HG03060 (cell line): ENCODE results near the gene ZBTB20.
"Not testable (repeated sequence)": the region's sequence is repeated elsewhere in the genome, so short reads cannot be mapped to it uniquely, and the experiment has no call there.

Source experiments
- ATAC-seq: cut with Tn5 transposase; IDR thresholded peaks from one replicate; pipeline ENCODE4 v1.9.1; 2021; ENCODE audit warnings: low read depth, moderate number of reproducible peaks; ENCODE audit not compliant: unreplicated experiment

ZBTB20 gene

DNA sequence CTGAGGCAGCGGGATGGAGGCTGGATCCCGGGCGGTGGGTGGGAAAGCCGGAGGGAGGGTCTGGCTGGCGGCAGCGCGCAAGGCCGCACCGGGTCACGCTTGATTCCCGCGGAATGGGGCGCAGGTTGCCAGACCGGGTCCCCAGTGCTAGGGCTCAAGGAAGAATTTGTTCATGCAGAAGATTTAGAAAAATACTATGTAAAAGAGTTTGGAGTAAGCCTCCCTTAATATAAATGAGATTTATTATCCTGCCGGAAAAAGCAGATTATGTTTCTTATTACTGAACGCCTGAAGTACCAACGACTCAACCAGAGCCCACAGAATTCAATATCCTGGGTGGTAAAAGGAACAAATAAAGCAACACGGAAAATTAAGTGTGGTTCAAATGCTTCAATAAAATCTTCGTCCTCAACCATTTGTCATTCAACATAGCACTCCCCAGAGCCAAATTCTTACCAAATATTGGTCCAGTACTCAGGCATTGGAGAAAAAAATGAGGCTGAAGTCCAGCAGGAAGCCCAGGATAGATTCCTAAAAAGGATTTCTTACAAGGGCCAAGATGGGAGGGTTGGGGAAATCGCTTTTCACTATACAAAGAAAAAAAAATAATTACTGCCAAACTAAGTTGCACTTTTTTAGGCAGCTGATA is 1.2 kb upstream of the ZBTB20 start:
- peak; percentile 1 for ATAC-seq

- ATAC-seq: peak; percentile 80
Measured at GRCh38 chr3:115147329-115148141, 447 bp upstream of the ZBTB20 start.

DNA sequence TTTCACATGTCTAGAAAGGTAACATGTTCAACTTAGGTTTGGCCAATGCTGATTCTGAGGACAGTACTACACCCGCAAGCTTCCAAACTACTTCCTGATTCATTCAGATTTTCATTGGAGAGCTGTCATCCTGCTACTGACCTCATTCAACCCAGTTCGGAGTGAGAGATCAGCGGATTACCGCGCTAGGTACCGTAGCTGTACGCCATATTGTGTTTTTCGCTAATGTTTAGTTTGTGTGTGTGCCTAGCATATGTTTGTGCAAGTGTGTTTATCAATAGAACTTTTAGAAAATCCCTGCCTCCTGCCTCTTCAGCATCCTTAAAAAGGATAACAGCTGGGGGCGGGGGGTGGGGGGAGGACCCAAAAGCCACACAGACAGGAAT is 1.1 kb downstream of the ZBTB20 start:
- ATAC-seq: no peak

- ATAC-seq: no peak
Measured at GRCh38 chr3:115141033-115141757, 5.9 kb downstream of the ZBTB20 start.

DNA sequence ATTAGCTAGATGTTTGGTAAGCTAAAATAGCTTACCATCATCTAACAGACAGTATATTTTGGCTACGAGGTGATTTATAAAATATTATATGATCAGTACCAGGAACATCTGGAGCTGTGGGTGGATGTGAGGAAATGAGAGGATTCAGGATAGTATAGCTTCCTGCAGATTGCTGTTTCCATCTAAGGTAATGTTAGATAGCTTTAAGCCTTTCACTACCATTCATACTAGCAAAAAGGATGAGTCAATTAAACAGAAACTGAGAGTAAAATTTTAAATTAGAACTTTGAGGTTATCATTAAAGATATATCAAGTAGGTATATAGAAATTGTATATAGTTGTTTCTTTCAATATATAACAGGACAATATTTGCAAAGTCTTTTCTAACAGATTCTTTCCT is 8.0 kb downstream of the ZBTB20 start:
- ATAC-seq: no peak

DNA sequence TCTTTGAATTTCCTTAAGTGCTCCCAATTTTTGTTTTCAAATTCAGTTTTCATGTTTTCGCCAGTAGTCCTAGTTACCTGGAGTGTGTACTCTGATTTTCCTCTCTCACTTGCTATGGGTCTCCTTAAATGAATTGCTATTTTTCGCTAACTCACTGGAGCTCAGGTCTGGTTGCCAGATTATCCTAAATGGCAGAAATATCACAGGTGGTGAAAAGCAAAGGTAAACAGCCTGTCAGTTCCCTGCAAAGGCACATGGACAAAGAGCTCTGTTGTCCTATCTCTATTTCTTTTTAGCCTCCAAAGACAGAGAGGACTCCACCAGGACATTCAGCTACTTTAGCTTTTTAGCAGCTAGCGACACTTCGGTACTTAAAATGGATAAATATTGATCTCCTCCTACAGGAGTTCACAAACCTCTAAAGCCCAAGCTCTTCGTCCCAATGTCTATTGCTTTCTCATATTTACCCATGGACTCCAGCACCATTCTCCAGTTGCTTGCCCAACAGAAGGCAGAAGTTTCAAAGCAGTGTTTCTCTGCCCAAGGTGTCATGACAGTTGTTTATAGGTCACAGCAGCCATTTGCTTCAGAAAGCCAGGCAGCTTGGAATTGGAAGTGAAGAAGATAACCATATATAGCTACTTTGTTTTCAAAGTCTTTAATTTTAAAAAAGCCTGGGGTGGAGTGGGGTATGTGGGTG is 12.3 kb downstream of the ZBTB20 start:
- no peak for ATAC-seq

- ATAC-seq: no peak
Measured at GRCh38 chr3:115127208-115127607, 19.9 kb downstream of the ZBTB20 start.

DNA sequence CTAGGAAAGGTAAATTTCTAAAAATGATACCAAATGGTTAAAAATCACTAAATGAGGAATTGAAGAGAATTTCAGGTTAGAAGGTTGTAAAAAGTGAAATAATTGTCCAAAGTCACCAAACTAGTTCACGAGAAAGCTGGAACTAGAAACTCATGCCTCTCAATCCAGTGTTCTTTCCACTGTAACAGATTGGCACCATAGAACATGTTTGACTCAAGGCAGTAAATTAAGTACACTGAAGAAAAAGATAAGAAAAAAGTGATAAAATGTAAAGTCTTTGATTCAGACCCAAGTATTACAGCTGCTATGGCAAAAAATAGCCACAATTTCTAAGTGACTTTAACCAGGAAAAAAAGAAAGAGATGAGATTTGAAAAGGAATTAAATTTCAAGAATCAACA is 26.5 kb downstream of the ZBTB20 start:
- no peak for ATAC-seq

- no peak for ATAC-seq
Measured at GRCh38 chr3:115113367-115113766, 33.7 kb downstream of the ZBTB20 start.

GRCh38 chr3:115111632-115112031 is 35.5 kb downstream of the ZBTB20 start:
- ATAC-seq: no peak

GRCh38 chr3:115110830-115111229 is 36.3 kb downstream of the ZBTB20 start:
- no peak for ATAC-seq

GRCh38 chr3:115110066-115110465 is 37.0 kb downstream of the ZBTB20 start:
- ATAC-seq: not testable (repeated sequence)

DNA sequence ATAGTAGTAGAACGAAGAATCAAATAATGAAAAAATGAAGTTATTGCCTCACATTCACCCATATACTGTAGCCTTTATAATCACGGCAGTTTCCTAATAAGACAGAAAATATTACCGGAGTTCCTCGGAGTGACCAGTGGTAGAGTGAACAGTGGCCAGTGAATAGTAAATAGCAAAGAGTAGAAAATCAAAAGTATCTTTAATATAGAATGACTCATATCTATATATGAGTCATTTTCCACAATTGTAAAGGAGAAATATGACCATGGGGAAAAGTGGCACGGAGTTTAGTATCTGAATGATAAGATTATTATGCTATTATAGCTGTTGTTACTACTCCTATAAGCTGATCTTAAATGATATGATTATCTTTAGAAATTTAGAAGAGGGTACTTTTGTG is 38.5 kb downstream of the ZBTB20 start:
- ATAC-seq: no peak

GRCh38 chr3:115102046-115102445 is 45.0 kb downstream of the ZBTB20 start:
- no peak for ATAC-seq

DNA sequence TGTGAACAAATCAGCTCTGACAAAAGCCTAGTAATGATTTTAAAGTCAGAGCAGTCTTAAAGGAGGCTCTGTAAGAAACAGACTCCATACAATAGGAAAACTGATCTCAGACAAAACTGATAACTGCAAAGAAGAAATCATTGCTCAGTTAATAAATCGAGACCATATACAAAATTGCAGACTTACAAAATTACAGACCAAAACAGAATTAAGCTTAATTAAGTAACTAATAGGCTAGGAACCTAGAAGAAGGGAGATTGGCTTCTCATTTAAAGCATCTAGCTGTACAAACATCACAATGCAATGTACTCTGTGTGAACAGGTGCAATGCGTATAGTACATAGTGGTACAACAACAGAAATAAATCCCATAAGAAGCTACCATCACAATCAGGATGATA is 46.3 kb downstream of the ZBTB20 start:
- no peak for ATAC-seq

DNA sequence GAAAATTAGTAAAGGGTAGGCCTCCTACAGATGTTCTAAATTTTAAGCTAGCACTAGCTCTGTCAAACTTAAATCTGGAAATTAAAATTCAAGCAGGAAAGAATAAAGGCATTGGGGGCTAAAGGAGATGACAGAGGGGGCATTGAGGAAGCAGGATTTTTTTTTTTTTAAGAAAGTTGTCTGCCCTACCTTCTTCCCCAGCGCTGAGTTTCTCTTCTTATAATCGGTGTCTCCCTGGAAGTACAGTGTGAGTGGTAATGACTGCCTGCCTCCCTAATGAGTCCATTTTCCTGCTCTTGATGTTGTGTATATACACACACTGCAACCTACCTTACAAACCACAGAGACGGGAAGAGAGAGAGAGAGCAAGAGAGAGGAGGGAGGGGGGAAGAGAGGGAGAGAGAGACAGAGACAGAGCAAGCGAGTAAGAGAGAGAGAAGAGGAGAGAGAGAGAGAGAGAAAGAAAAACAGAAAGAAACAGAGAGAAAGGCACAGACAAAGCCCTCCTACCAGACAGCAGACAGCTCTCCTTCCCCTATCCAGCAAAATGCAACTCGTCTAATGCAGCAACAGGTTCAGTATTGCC is 47.0 kb downstream of the ZBTB20 start:
- no peak for ATAC-seq

GRCh38 chr3:115099134-115099985 is 47.7 kb downstream of the ZBTB20 start:
- ATAC-seq: no peak

- no peak for ATAC-seq
Measured at GRCh38 chr3:115098354-115099073, 48.6 kb downstream of the ZBTB20 start.

GRCh38 chr3:115095236-115095635 is 51.9 kb downstream of the ZBTB20 start:
- ATAC-seq: no peak
